ENCODE measurements around the gene KNTC1.

DNA sequence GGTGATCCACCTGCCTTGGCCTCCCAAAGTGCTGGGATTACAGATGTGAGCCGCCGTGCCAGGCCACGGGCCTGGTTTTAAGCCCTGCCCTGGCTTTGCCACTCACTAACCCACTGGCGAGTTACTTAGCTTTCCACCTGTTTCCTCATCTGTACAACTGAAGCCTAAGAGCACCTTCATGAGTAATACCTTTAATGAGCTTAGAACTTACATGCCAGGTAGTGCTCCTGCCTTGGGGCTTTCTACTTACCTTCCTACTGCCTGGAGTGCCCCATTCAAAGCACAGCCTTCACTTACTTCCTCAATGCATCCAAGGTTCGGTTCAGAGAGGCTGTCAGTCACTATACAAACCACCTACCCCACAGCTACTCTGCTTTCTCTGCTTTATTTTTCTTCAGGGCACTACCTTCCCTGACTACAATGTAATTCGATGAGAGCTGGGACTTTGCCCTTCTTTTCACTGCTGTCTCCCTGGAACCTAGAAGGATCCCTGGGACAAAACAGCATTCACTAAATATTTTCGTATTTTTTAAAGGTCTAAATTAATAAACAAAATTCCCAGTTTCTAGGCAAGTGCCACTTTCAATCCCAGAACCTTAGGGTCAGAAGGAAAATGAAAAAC, 40.1 kb upstream of the KNTC1 start:
- TF ChIP-seq POLR2A (IDR thresholded peaks at IDR 0.05), result no peak
- TF ChIP-seq, protein P1, sequence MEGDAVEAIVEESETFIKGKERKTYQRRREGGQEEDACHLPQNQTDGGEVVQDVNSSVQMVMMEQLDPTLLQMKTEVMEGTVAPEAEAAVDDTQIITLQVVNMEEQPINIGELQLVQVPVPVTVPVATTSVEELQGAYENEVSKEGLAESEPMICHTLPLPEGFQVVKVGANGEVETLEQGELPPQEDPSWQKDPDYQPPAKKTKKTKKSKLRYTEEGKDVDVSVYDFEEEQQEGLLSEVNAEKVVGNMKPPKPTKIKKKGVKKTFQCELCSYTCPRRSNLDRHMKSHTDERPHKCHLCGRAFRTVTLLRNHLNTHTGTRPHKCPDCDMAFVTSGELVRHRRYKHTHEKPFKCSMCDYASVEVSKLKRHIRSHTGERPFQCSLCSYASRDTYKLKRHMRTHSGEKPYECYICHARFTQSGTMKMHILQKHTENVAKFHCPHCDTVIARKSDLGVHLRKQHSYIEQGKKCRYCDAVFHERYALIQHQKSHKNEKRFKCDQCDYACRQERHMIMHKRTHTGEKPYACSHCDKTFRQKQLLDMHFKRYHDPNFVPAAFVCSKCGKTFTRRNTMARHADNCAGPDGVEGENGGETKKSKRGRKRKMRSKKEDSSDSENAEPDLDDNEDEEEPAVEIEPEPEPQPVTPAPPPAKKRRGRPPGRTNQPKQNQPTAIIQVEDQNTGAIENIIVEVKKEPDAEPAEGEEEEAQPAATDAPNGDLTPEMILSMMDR (IDR thresholded peaks at IDR 0.05), result no peak
